GDM1 (cell line): ENCODE data around the gene PTGES2.
A peak's percentile ranks its signal among the peaks of the same experiment; 100 is the strongest.
"Not testable (repeated sequence)": the region's sequence is repeated elsewhere in the genome, so short reads cannot be mapped to it uniquely, and the experiment has no call there.

Experiments used
- DNase-seq: peaks from one replicate; lab custom pipeline; 2025; lab: John Stamatoyannopoulos, UW

Gene PTGES2

GRCh38 chr9:128118971-128119665, 8.4 kb downstream of the PTGES2 start:
- DNase-seq = no peak

GRCh38 chr9:128118472-128118857, 9.1 kb downstream of the PTGES2 start:
- DNase-seq = no peak

DNA sequence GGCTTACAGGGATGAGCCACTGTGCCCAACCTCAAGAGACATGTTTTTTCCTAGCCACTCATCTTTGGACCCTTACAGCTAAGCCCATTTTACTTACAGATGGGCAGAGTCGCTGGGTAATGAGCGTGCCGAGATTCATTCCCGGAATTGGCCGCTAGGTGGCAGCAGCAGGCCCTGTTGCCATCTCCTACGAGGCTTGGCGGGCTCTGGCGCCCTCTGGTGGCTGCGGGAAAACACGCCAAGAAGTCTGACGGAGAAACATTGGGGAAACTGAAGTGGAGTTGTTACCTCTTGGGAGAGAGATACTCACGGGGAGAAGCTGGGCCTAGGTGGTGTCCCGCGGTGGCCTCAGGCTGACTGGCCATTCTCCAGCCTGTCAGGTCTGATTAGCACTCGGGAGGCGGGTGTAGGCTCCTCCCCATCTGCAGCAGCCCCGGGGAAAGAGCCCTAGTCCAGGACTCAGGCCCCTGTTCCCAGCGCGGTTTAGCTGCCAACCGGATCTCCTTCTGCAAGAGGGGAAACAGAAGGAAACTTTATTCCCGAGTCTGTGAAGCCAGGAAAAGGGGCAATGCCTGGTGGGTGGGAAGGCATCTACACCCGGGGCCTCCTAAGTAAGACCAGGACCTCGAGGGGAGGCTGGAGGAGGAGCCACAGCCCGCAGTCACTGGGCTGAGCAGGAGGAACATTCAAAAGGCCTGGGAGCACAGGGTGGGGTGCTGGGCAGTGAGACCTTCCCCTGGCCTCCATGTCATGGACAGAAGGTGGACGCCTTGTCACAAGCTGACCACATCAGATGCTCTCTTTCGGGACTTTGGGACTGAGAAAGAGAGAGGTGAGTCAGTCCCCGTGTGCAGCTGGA, 9.7 kb downstream of the PTGES2 start:
- peak; percentile 75 for DNase-seq

DNA sequence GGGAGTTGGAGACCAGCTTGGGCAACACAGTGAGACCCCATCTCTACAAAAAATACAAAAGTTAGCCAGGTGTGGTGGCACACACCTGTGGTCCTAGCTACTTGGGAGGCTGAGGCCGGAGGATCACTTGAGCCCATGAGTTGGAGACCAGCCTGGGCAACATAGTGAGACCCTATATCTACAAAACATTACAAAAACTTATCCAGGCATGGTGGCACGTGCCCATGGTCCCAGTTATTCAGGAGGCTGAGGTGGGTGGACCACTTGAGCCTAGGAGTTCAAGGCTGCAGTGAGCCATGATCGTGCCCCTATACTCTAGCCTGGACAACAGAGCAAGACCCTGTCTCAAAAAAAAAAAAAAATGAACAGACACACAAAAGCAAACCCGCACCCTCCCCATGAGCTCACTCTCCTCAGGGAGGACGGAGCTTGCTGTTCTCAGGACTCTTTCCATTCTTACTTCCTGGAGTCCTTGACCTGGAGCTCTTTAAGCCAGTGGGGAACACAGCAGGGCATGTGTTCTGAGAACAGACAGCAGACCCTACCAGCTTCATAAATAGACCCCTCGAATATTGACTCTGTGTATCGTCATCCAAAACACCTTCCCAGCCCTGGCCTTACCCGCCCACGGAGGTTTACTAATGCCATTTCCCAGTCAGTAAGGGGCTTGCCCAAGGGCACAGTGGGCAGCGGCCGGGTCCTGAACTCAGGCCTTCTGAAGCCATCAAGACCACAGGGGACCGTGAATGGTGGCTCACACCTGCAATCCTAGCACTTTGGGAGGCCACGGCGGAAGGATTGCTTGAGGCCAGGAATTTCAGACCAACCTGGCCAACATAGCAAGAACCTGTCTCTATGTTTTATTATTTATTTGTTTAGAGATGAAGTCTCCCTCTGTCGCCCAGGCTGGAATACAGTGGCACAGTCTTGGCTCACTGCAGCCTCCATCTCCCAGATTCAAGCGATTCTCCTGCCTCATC, 11.1 kb downstream of the PTGES2 start:
- no peak for DNase-seq

DNA sequence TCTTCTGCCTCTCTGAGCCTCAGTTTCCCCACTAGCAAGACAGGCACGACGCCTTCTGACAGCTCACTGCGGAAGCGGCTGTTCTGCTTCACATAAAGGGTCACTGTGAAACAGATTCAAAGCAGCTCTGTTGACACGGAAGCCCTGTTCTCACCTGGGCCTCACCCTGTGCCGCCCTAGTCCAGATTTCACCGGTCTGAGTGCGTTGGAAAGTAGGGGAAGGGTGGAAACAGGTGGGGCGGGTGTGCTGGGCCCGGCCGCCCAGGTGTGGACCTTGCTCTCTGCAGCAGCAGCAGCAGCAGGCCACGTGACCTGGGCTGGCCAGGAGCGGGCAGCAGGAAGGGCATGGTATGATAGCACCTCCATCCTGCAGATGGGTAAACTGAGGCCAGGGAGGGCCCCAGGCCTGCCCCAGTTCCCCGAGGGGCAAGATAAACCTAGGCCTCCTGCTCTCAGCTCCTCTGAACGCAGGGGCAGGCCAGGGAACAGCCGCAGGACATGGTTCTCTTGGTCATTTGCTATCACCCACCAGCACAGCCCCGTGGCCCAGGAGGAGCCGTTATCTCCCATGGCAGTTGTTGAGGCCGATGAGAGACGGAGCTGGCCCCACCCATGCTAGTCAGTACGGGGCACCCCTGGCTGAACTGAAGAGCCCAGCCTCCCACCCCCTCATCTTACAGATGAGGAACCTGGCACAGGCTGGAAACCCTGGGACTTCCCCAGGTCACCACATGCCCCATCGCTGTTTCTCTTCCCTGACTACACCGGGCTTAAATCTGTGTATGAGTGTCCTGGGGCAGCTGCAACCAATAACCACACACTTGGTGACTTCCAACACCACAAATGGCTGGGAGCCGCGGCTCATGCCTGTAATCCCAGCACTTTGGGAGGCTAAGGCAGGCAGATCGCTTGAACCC, 12.1 kb downstream of the PTGES2 start:
- no peak for DNase-seq

- no peak for DNase-seq
Measured at GRCh38 chr9:128114326-128115186, 13.0 kb downstream of the PTGES2 start.

DNA sequence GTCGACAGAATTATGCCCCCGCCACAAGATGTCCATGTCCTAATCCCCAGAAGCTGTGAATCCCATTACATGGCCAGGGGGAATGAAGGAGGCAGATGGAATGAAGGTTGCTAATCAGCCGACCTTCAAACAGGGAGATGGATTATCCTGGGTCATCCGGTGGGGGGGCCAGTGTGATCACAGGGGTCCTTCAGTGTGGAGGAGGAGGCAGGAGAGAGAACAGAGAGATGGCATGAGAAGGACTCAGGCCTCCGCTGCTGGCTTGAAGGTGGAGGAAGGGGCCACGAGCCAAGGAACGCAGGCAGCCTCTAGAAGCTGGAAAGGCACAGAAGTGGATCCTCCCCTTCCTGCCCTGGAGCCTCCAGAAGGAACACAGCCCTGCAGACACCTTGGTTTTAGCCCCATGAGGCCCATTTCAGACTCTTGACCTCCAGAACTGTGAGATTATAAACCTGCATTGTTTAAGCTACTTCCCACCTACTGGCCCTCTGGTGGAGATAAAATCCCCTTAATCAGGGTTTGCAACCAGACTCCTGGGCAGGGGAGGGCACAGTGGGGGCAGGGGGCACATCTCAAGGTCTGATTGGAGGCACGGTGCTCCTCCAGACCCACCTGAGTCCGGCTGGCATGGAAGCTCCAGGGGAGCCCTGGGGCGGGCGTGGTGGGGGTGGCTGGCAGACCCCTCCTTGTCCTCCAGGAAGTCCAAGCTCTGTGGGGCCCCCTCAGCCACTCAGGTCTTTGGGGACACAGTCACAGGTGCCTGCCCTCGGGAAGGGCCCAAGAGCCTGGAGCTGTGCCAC, 13.8 kb downstream of the PTGES2 start:
- no peak for DNase-seq

DNA sequence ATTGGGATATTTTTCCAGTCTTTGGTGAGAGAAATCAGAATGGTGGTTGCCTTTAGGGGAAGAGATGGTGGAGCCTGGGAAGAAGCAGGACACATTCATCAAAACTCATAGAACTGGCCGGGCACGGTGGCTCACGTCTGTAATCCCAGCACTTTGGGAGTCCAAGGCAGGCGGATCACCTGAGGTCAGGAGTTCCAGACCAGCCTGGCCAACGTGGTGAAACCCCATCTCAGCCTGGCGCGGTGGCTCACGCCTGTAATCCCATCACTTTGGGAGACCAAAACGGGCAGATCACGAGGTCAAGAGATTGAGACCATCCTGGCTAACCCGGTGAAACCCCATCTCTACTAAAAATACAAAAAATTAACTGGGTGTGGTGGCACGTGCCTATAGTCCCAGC, 15.8 kb downstream of the PTGES2 start:
- not testable (repeated sequence) for DNase-seq

DNA sequence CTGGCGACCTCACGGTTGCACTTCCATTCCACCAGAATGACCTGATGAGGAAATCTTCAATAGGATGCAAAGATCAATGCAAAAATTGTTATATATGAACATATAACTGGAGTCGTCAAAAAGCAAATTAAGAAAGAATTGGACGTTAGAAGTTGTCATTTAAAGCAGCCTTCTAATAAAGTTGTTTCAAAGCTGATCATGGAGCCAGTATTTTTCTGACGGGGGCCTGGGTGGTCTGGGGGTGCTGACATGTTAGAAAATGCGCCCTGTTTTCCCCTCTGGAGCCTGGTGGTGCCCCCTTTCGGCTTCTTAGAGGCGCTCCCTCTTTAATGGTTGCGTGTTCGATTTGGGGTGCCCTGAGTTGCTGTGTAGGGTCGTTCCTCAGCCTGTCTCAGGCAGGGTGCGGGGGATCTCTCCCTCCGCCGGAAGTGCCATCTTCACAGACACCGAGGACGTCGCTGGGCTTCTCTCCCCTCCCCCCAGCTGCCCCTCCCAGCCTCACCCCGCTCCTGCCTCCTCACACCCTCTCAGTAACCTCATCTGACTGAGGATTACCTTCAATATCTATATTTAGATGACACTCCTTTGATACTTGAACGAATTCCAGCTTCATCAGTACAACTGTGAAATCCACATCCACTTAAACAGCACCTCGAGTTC, 18.3 kb downstream of the PTGES2 start:
- no peak for DNase-seq

- DNase-seq = no peak
Measured at GRCh38 chr9:128108269-128109049, 19.1 kb downstream of the PTGES2 start.

DNA sequence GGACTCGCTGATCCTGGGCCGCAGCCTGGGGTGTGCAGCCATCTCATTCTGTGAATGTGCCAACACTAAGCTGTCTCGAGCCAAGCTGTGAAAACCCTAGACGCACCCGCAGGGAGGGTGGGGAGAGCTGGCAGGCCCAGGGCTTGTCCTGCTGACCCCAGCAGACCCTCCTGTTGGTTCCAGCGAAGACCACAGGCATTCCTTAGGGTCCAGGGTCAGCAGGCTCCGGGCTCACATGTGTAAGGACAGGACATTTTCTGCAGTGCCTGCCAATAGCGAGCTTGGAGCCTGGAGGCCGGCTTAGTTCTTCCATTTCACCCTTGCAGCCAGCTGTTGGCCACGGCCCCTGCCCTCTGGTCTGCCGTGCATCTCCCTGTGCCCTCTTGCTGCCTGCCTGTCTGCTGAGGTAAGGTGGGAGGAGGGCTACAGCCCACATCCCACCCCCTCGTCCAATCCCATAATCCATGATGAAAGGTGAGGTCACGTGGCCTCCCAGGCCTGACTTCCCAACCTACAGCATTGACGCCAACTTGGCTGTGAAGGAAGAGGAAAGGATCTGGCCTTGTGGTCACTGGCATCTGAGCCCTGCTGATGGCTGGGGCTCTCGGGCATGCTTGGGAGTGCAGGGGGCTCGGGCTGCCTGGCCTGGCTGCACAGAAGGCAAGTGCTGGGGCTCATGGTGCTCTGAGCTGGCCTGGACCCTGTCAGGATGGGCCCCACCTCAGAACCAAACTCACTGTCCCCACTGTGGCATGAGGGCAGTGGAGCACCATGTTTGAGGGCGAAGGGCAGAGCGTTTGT, 19.9 kb downstream of the PTGES2 start:
- no peak for DNase-seq

GRCh38 chr9:128106940-128107467, 20.5 kb downstream of the PTGES2 start:
- no peak for DNase-seq

GRCh38 chr9:128106181-128106939, 21.2 kb downstream of the PTGES2 start:
- DNase-seq = no peak

DNA sequence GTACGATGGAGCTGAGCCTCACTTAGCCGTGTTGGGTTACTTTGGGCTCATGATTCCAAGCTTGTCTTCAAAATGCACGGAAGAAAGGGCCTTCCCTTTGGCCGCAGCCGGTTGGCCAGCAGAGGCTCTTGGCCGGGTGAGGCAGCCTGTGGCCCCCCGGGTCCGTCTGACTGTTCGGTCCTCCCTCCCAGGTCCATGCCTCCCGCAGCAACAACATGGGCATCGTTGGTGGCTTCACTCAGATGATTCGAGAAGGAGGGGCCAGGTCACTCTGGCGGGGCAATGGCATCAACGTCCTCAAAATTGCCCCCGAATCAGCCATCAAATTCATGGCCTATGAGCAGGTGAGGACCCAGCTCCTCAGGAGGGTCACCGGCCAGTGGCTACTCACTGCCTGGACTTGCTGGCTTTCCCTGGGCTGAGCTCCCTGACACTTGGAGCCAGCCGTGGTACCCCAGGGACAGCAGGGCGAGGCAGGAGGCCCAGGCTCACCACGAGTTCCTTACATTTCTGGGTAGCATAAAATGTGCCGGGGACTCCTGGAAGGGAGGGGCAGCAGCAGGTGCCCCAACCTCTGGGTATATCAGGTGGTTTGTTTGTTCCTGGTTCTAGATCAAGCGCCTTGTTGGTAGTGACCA, 21.9 kb downstream of the PTGES2 start:
- DNase-seq = no peak

- no peak for DNase-seq
Measured at GRCh38 chr9:128104171-128104618, 23.3 kb downstream of the PTGES2 start.

GRCh38 chr9:128103589-128103962, 24.0 kb downstream of the PTGES2 start:
- no peak for DNase-seq
